GM19099 (cell line): ENCODE data around the gene TTLL3.

ENCODE experiments used
- POLR2A ChIP-seq: IDR thresholded peaks from 3 replicates; pipeline ENCODE4 v1.6.1; 2011; ENCODE audit warnings: low read depth; ENCODE audit not compliant: insufficient read length; ENCODE audit errors: extremely low read depth

Gene TTLL3, protein sequence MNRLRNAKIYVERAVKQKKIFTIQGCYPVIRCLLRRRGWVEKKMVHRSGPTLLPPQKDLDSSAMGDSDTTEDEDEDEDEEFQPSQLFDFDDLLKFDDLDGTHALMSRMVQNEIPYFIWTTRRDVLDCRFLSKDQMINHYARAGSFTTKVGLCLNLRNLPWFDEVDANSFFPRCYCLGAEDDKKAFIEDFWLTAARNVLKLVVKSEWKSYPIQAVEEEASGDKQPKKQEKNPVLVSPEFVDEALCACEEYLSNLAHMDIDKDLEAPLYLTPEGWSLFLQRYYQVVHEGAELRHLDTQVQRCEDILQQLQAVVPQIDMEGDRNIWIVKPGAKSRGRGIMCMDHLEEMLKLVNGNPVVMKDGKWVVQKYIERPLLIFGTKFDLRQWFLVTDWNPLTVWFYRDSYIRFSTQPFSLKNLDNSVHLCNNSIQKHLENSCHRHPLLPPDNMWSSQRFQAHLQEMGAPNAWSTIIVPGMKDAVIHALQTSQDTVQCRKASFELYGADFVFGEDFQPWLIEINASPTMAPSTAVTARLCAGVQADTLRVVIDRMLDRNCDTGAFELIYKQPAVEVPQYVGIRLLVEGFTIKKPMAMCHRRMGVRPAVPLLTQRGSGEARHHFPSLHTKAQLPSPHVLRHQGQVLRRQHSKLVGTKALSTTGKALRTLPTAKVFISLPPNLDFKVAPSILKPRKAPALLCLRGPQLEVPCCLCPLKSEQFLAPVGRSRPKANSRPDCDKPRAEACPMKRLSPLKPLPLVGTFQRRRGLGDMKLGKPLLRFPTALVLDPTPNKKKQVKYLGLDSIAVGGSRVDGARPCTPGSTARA

DNA sequence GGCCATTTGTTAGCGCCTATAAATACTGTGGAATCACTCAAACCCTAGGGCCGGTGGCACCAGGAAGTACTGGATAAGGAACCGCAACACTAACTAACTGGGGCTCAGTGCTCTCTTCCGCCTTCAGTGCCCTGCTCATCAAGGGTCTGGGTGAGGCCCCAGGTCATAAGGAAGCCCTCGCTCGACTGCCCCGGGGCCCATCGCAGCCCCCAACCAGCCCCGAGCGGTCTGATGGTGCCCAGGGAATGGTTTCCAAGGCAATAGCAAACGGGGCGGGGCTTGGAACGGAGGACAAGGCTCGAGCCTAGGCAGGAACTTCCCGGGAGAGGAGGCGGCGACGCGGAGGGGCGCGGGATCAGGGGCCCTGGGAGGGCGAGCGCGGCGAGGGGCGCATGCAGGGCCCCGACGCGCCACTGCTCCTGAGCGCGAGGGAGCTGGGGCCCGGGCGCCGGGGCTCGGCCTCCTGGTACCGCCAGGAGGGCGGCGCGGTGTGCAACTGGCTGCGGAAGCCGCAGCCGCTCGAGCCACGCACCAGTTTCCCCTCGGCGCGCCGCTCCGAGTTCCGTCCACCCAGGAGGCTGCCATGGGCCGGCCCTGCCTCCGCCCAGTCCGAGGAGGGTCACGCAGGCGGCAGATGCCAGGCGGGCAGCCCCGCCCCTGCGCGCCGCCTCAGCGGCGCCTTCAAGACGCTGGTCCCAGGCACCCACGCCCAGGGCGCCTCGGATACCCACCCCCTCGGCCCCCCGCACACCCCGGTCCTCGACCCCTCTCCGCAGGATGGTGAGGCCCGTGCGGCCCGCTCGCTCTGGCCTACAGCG, at the start of gene TTLL3:
TSS of gene TTLL3 (plus strand) at position 648 of the 818 bp plus-strand sequence. CDS start 400 bp downstream, outside the sequence.
- TF ChIP-seq POLR2A: peak; percentile 60

GRCh38 chr3:9760779-9761505, 49.1 kb upstream of the TTLL3 start:
- no peak for TF ChIP-seq POLR2A

DNA sequence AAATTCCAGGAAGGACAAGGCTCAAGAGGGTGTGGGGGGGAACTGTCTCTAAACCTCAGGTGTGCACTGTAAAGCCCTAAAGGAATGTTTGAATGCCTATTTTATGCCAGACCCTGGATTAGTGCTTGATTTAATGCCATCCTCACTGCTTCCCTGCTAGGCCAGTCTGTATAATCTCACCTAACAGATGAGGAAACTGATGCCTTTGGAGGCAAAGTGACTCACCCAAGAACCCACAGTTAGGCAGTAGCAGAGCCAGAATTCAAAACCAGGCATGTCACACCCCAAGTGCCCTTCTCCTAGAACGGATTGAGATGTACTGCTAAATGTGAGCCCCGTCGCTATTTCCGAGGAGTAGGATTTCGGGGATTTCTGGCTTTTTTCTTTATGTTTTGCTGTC, 48.1 kb upstream of the TTLL3 start:
- no peak for TF ChIP-seq POLR2A

GRCh38 chr3:9762871-9763270, 47.2 kb upstream of the TTLL3 start:
- TF ChIP-seq POLR2A: no peak

GRCh38 chr3:9765865-9766264, 44.2 kb upstream of the TTLL3 start:
- no peak for TF ChIP-seq POLR2A

DNA sequence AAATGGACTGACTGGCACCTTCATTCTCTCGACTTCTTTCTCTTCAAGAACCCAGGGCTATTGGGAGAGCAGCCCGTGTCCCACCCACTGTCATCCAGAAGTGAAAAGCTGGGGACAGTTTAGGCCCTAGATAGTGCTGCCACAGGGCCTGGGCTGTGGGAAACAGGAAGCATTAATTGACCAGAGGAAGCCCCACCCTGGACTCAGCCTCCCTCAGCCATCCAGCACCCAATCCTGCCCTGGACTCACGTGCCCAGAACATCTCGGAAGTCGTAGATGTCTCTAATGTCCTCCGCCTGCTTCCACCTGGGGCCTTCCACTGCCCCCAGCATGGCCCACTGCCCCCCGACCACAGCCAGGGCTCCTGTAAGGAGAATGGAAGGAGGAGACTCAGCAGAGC, 42.6 kb upstream of the TTLL3 start:
- no peak for TF ChIP-seq POLR2A

- no peak for TF ChIP-seq POLR2A
Observed at GRCh38 chr3:9768141-9768775, 41.8 kb upstream of the TTLL3 start.

DNA sequence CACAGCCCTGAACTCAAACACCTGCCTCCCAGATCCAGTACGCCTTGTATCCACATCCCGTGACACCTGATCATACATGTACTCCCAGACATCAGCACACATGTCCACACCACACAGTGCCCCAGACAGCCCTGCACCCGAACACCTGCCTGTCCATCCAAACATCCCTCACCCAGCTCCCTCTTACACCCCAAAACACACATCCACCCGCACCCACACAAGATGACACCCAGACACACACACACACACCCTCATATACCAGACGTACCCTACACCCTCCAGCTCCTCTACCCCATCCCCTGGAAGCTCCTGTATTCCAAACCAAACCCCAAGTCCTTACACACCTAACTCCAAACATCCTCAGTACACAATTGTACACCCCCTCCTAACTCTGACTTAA, 41.0 kb upstream of the TTLL3 start:
- no peak for TF ChIP-seq POLR2A

GRCh38 chr3:9769426-9770275, 40.4 kb upstream of the TTLL3 start, which contains the start of gene CAMK1:
TSS of gene CAMK1 (minus strand) at chr3:9769947. CDS start at chr3:9767749, 2,198 bp downstream.
- peak; percentile 22 for TF ChIP-seq POLR2A

DNA sequence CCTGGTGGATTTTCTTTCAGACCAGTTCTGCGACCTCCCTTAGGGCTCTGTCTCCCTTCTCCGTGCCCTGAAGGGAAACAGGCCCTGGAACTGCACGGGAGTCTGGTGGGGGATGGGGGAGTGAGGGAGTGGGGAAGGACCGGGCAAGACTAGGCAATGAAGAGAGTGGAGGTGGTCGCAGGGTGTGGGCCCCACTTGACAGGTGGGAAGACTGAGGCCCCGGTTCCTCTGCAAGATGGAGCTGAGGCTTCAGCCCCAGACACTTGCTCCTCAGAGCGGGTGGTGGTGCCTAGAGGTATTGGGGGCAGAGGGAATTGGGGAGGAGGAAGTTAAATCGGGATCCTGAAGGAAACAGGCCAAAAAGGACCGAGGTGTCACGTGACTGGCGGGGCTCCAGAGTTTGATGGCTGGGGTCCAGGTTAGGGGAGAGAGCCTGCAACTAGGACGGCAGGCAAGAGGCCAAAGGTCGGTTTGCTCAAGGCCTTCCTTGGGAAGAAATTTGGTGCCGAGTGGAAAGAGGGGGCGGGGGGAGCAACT, 39.7 kb upstream of the TTLL3 start:
- TF ChIP-seq POLR2A: no peak

- no peak for TF ChIP-seq POLR2A
Observed at GRCh38 chr3:9776896-9777693, 33.0 kb upstream of the TTLL3 start.

- TF ChIP-seq POLR2A: no peak
Observed at GRCh38 chr3:9777694-9778021, 32.4 kb upstream of the TTLL3 start.
